Large intestine (tissue), 3 donors: ENCODE results near the gene HECW1. TPM values are rescaled to one million over a fixed set of nuclear protein-coding genes. Genes with fewer than 3 reads are reported as not detected.
A peak's percentile ranks its signal among the peaks of the same experiment; 100 is the strongest.
"Not testable (repeated sequence)": the region's sequence is repeated elsewhere in the genome, so short reads cannot be mapped to it uniquely, and the experiment has no call there.

Source experiments
- DNase-seq, 2 donors: peaks; one replicate each; pipeline versions ENCODE4 v3.0.0 to v3.0.0-alpha.2; 2013
- H3K27ac ChIP-seq: one replicate; pipeline ENCODE4 v1.5.1; 2013; ENCODE audit warnings: low read length
- H3K27me3 ChIP-seq: 2 replicates; pipeline ENCODE4 v1.6.1; 2013; ENCODE audit warnings: low read length; ENCODE audit not compliant: control insufficient read depth, insufficient read depth
- H3K36me3 ChIP-seq: 2 replicates; pipeline ENCODE4 v1.6.1; 2013; ENCODE audit warnings: low read length; ENCODE audit not compliant: control insufficient read depth, insufficient read depth
- H3K4me1 ChIP-seq: one replicate; pipeline ENCODE4 v1.6.1; 2013; ENCODE audit warnings: low read length; ENCODE audit not compliant: control insufficient read depth, insufficient read depth
- H3K4me3 ChIP-seq: one replicate; pipeline ENCODE4 v1.5.1; 2013; ENCODE audit warnings: low read length
- H3K9me3 ChIP-seq: one replicate; pipeline ENCODE4 v1.6.1; 2013; ENCODE audit warnings: mild to moderate bottlenecking, low read depth, low read length, moderate library complexity; ENCODE audit not compliant: control insufficient read depth
- WGBS: methylation state at CpG from one replicate; pipeline ENCODE4 v1.1.5; 2013; ENCODE audit warnings: low lambda C conversion rate; ENCODE audit not compliant: insufficient coverage; 5-methylcytosine and 5-hydroxymethylcytosine counted together
- polyA plus RNA-seq: library from polyadenylated mRNA; unstranded; fragments of 120-200 nt; gene quantifications from one replicate; pipeline ENCODE4 v1.2.1, GENCODE V29; 2013

HECW1 gene
- polyA plus RNA-seq, 1 donor: 0.36 TPM

GRCh38 chr7:43565786-43566185, 453.3 kb downstream of the HECW1 start:
- H3K4me3 ChIP-seq: no peak overlapping the region
- no peaks in the 10 kb centered on the region for H3K27me3 ChIP-seq
- no CpG with 5 or more reads among the region's 6 CpGs for WGBS
- no peak overlapping the region for H3K27ac ChIP-seq
- H3K9me3 ChIP-seq: no peaks in the 10 kb centered on the region
- no peak for DNase-seq
- no peaks in the 10 kb centered on the region for H3K36me3 ChIP-seq
- H3K4me1 ChIP-seq: no peaks in the 10 kb centered on the region

GRCh38 chr7:43568529-43568928, 456.1 kb downstream of the HECW1 start:
- Histone ChIP-seq H3K4me3 (no peak overlapping the region), H3K36me3 (no peaks in the 10 kb centered on the region), H3K4me1 (no peaks in the 10 kb centered on the region), H3K27me3 (no peaks in the 10 kb centered on the region), H3K27ac (no peak overlapping the region), H3K9me3 (no peaks in the 10 kb centered on the region)
- no peak for DNase-seq
- 86% methylated on average over 1 of the region's 6 CpGs for WGBS

GRCh38 chr7:43569424-43569823, 457.0 kb downstream of the HECW1 start:
- no peak for DNase-seq
- Histone ChIP-seq H3K27me3 (no peaks in the 10 kb centered on the region), H3K36me3 (no peaks in the 10 kb centered on the region), H3K9me3 (no peaks in the 10 kb centered on the region), H3K4me3 (no peak overlapping the region), H3K27ac (no peak overlapping the region), H3K4me1 (no peaks in the 10 kb centered on the region)
- no CpG with 5 or more reads among the region's 4 CpGs for WGBS

DNA sequence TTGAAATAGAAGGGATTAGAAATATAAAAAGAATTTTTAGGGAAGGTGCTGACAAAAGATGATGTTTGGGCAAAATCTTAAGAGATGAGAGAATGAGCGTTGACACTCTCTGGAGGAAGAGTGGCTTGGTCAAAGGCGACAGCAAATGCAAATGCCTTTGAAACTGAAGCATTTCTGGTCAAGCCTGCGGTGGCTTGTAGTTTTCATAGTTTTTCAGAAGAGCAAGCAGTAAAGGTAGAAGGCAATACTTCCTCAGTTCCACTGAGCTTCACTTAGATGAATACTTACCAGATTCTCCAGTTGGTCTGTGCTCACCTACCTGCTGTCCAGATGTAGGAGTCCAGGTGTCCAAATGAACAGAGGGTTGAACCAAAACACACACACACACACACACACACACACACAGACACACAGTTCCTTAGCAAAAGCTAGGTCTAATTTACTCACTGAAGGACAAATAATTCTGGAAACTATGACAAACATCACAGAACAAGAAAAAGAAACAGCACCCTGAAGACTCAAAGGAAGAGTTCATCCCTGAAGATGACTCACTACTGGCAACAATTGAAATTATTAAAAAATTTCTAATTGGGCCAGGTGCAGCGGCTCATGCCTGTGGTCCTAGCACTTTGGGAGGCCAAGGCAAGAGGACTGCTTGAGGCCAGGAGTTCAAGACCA, 458.4 kb downstream of the HECW1 start:
- Histone ChIP-seq H3K4me1 (no peaks in the 10 kb centered on the region), H3K27ac (no peak overlapping the region), H3K4me3 (no peak overlapping the region), H3K27me3 (no peaks in the 10 kb centered on the region), H3K36me3 (no peaks in the 10 kb centered on the region), H3K9me3 (no peaks in the 10 kb centered on the region)
- DNase-seq: no peak
- WGBS: 94% methylated on average over 2 of the region's 4 CpGs

DNA sequence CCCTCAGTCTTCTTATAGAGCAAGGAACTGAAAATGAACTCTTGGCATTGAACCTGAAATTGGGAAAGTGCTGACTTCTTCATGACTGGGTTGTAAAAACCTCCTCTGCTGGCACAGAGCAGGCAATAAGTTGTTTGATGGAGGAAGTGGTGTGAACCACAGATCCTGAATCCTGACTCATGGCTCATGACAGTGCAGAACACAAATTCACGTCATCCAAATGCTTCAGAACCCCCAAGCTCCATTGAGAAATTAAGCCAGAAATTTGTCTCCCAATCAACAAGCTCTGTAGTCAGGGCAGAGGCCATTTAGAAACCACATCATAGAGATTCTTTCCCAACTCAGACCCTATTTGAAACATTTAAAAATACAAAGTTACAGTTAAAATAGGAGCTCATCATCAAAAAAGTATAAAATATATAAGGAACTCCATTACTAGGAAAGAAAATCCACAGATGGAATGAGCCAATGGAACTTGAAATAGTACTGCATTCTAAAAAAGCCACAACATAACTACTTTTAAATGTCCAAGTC, 460.1 kb downstream of the HECW1 start:
- no peaks in the 10 kb centered on the region for H3K4me1 ChIP-seq
- no peak overlapping the region for H3K4me3 ChIP-seq
- no peaks in the 10 kb centered on the region for H3K27me3 ChIP-seq
- no peak overlapping the region for H3K27ac ChIP-seq
- H3K9me3 ChIP-seq: no peaks in the 10 kb centered on the region
- H3K36me3 ChIP-seq: no peaks in the 10 kb centered on the region
- no peak for DNase-seq
- WGBS: no CpG with 5 or more reads among the region's 1 CpG

- DNase-seq, H3K9me3 ChIP-seq, H3K36me3 ChIP-seq, H3K4me1 ChIP-seq, H3K4me3 ChIP-seq, H3K27ac ChIP-seq, H3K27me3 ChIP-seq: not testable (repeated sequence)
- WGBS: 100% methylated on average over 1 of the region's 2 CpGs
Measured at GRCh38 chr7:43573832-43574231, 461.4 kb downstream of the HECW1 start.

DNA sequence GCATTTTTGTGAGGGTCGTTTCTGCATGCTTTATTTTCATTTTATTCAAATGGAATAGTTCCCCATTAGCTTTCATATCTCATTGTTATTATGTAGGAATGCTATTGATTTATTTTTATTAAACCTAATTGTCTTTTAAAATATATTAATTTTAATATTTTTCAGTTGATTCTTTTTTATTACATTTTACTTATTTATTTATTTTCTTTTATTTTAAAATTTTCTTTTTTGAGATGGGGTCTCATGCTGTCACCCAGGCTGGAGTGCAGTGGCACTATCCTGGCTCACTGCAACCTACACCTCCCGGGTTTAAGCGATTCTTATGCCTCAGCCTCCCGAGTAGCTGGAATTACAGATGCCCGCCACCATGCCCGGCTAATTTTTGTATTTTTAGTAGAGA, 463.1 kb downstream of the HECW1 start:
- H3K4me1 ChIP-seq: no peaks in the 10 kb centered on the region
- no peak overlapping the region for H3K4me3 ChIP-seq
- no peak for DNase-seq
- no peaks in the 10 kb centered on the region for H3K27me3 ChIP-seq
- no CpG with 5 or more reads among the region's 6 CpGs for WGBS
- H3K27ac ChIP-seq: no peak overlapping the region
- no peaks in the 10 kb centered on the region for H3K9me3 ChIP-seq
- H3K36me3 ChIP-seq: no peaks in the 10 kb centered on the region

GRCh38 chr7:43576241-43576640, 463.8 kb downstream of the HECW1 start:
- Histone ChIP-seq H3K27ac (no peak overlapping the region), H3K36me3 (no peaks in the 10 kb centered on the region), H3K4me1 (no peaks in the 10 kb centered on the region), H3K4me3 (no peak overlapping the region), H3K27me3 (no peaks in the 10 kb centered on the region), H3K9me3 (no peaks in the 10 kb centered on the region)
- no CpG with 5 or more reads among the region's 3 CpGs for WGBS
- no peak for DNase-seq

DNA sequence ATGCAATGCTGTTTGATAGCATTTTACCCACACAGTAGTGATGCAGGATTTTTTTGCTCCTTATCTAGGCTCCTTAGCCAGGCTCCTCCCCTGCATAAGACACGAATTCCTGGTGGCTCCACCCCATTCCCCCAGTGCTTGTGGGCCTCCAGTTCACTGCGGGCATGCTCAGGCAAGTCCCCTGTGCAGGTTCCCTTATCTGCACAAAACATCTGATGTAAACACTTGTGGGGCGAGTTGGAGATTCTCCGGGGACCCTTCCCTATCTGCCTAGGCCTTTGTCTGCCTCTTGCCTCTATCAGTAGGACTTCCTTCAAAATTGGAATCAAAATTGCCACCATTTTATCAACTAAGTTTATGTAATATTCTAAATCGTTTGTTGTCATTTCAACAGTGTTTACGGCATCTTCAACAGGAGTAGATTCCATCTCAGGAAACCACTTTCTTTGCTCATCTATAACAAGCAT, 465.1 kb downstream of the HECW1 start:
- no peaks in the 10 kb centered on the region for H3K27me3 ChIP-seq
- no peaks in the 10 kb centered on the region for H3K9me3 ChIP-seq
- H3K4me3 ChIP-seq: no peak overlapping the region
- H3K4me1 ChIP-seq: peaks cover 6% of the 10 kb centered on the region
- H3K36me3 ChIP-seq: no peaks in the 10 kb centered on the region
- 40% methylated on average over 1 of the region's 6 CpGs for WGBS
- no peak for DNase-seq
- no peak overlapping the region for H3K27ac ChIP-seq

DNA sequence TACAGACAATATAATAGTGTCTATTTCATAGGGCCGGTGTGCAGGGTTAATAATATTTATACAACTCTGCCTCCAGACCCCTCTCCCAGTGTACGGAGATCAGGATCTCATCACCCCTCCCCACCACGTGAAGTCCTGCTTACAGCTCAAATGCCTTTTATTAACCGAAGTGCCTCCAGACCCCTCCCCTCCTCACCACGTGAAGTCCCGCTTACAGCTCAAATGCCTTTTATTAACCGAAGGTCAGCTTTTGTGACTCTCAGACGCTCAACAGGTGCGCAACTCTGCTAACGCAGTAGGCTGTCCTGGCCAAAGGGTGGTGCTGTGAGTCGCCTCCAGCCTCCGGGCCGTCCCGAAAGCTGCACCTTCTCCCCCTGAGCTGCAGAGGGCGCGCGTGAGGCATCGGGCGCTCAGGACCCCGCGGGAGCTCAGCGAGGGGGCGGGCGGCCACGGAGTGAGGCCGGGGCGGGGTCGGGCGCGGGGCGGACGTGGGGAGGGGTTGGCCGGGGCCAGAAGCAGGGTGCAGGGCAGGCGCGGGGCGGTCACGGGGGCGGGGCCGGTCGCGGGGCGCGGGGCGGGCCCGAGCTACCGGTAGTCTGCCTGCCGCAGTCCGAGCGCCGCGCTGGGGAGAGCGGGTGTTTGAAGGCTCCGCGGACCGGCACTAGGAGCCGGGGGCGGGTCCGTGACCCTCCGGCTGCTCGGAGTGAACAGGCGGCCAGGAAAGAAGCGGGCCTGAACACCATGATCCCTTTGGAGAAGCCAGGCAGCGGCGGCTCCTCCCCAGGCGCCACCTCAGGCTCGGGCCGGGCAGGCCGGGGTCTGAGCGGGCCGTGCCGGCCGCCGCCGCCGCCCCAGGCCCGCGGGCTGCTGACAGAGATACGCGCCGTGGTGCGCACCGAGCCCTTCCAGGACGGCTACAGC, 470.3 kb downstream of the HECW1 start, which contains the start of gene STK17A:
Gene STK17A (plus strand): TSS at position 606 of the 921 bp plus-strand sequence. CDS start 136 bp downstream, at position 742.
- no CpG with 5 or more reads among the region's 83 CpGs for WGBS
- Histone ChIP-seq H3K4me1 (peaks cover 6% of the 10 kb centered on the region), H3K27me3 (no peaks in the 10 kb centered on the region), H3K9me3 (no peaks in the 10 kb centered on the region), H3K27ac (peak within 1 kb of the TSS; percentile 78), H3K36me3 (no peaks in the 10 kb centered on the region), H3K4me3 (peak within 1 kb of the TSS; percentile 78)
- peak; percentile 93 for DNase-seq
